Measurements from ENCODE around the gene BSPRY. TPM values are rescaled to one million over a fixed set of nuclear protein-coding genes. Genes with fewer than 3 reads are reported as not detected.

Gene BSPRY
- total and polyA plus RNA-seq, 2 of the 13 experiments (the other 11 are each of a cell fraction or from before 2014, with no cell fraction given), result 0.09 to 0.26 TPM

- peak; percentile 83 for TF ChIP-seq ARID5B (CRISPR knock-in tag; IDR thresholded peaks at IDR 0.05)
- no peak for TF ChIP-seq ZNF143 (CRISPR knock-in tag; IDR thresholded peaks at IDR 0.05)
- no peak for TF ChIP-seq NBN (conservative IDR thresholded peaks at IDR 0.05)
- TF ChIP-seq KMT2B (CRISPR knock-in tag; IDR thresholded peaks at IDR 0.05), result no peak
- TF ChIP-seq CREB3 (CRISPR knock-in tag; IDR thresholded peaks at IDR 0.05), result no peak
- no peak for TF ChIP-seq ATF7 (IDR thresholded peaks at IDR 0.05)
- no peak for TF ChIP-seq ATF7 (CRISPR knock-in tag; IDR thresholded peaks at IDR 0.05)
- TF ChIP-seq ZNF280B (CRISPR knock-in tag; IDR thresholded peaks at IDR 0.05; ENCODE audit: borderline replicate concordance), result no peak
- no peak for TF ChIP-seq ZNF230 (CRISPR knock-in tag; IDR thresholded peaks at IDR 0.05)
- peak; percentile 62; the same call in 1 of the 2 replicates for TF ChIP-seq RCOR2 (CRISPR knock-in tag; IDR thresholded peaks at IDR 0.05)
- peak; percentile 73 for TF ChIP-seq ZNF652 (CRISPR knock-in tag; IDR thresholded peaks at IDR 0.05; ENCODE audit: borderline replicate concordance, low read depth)
- no peak for TF ChIP-seq PCBP2 (optimal IDR thresholded peaks at IDR 0.05; ENCODE audit: low read depth, low read length, poor library complexity, severe bottlenecking)
- no peak for TF ChIP-seq PAX8 (CRISPR knock-in tag; IDR thresholded peaks at IDR 0.05; ENCODE audit: borderline replicate concordance)
- TF ChIP-seq ZNF678 (CRISPR knock-in tag; IDR thresholded peaks at IDR 0.05), result no peak
- no peak for TF ChIP-seq ZHX1 (CRISPR knock-in tag; IDR thresholded peaks at IDR 0.05; ENCODE audit: low read depth)
- TF ChIP-seq NFAT5 (CRISPR knock-in tag; IDR thresholded peaks at IDR 0.05), result no peak
These were observed 32.6 kb downstream of the BSPRY start (continued) for GRCh38 chr9:113381909-113382411.
